ENCODE measurements around the gene TMEM127.
"Not testable (repeated sequence)": the region's sequence is repeated elsewhere in the genome, so short reads cannot be mapped to it uniquely, and the experiment has no call there.

Gene TMEM127

GRCh38 chr2:96262306-96262705, 3.5 kb downstream of the TMEM127 start:
- DNase-seq (ENCODE audit: low read depth): no peak

- no peak for DNase-seq (ENCODE audit: low read depth)
These were observed 4.3 kb downstream of the TMEM127 start for GRCh38 chr2:96261328-96262003.

GRCh38 chr2:96260387-96261260, 5.2 kb downstream of the TMEM127 start:
- no peak for DNase-seq (ENCODE audit: low read depth)

GRCh38 chr2:96259497-96259921, 6.3 kb downstream of the TMEM127 start:
- DNase-seq (ENCODE audit: low read depth): no peak

GRCh38 chr2:96258166-96259022, 7.4 kb downstream of the TMEM127 start:
- no peak for DNase-seq (ENCODE audit: low read depth)

- not testable (repeated sequence) for DNase-seq (ENCODE audit: low read depth)
These were observed 8.1 kb downstream of the TMEM127 start for GRCh38 chr2:96257744-96258143.

GRCh38 chr2:96256611-96257113, 9.1 kb downstream of the TMEM127 start:
- DNase-seq (ENCODE audit: low read depth): no peak

- DNase-seq (ENCODE audit: low read depth): no peak
These were observed 11.2 kb downstream of the TMEM127 start for GRCh38 chr2:96254571-96254970.

GRCh38 chr2:96253006-96253405, 12.8 kb downstream of the TMEM127 start:
- no peak for DNase-seq (ENCODE audit: low read depth)

- DNase-seq (ENCODE audit: low read depth): no peak
These were observed 13.3 kb downstream of the TMEM127 start for GRCh38 chr2:96252526-96252925.

- no peak for DNase-seq (ENCODE audit: low read depth)
These were observed 14.0 kb downstream of the TMEM127 start for GRCh38 chr2:96251721-96252292.

GRCh38 chr2:96250188-96250587, 15.6 kb downstream of the TMEM127 start:
- no peak for DNase-seq (ENCODE audit: low read depth)

GRCh38 chr2:96249654-96250053, 16.1 kb downstream of the TMEM127 start:
- no peak for DNase-seq (ENCODE audit: low read depth)

GRCh38 chr2:96248624-96249023, 17.2 kb downstream of the TMEM127 start:
- no peak for DNase-seq (ENCODE audit: low read depth)

- no peak for DNase-seq (ENCODE audit: low read depth)
These were observed 17.9 kb downstream of the TMEM127 start for GRCh38 chr2:96247896-96248295.

- no peak for DNase-seq (ENCODE audit: low read depth)
These were observed 18.8 kb downstream of the TMEM127 start for GRCh38 chr2:96247009-96247408.

- DNase-seq (ENCODE audit: low read depth): no peak
These were observed 20.0 kb downstream of the TMEM127 start for GRCh38 chr2:96245609-96246390.

- DNase-seq (ENCODE audit: low read depth): no peak
These were observed 22.0 kb downstream of the TMEM127 start for GRCh38 chr2:96243843-96244242.

- no peak for DNase-seq (ENCODE audit: low read depth)
These were observed 23.7 kb downstream of the TMEM127 start for GRCh38 chr2:96241900-96242611.

- DNase-seq (ENCODE audit: low read depth): no peak
These were observed 24.6 kb downstream of the TMEM127 start for GRCh38 chr2:96241227-96241626.

All from stimulated activated CD8-positive, alpha-beta memory T cell treated with anti-CD3 and anti-CD28 coated beads, Interleukin-12 subunit alpha, Interleukin-12 subunit beta, amount 100 ng/mL, for 4 hours (primary cell).